ENCODE measurements around the gene CCDC182.

DNA sequence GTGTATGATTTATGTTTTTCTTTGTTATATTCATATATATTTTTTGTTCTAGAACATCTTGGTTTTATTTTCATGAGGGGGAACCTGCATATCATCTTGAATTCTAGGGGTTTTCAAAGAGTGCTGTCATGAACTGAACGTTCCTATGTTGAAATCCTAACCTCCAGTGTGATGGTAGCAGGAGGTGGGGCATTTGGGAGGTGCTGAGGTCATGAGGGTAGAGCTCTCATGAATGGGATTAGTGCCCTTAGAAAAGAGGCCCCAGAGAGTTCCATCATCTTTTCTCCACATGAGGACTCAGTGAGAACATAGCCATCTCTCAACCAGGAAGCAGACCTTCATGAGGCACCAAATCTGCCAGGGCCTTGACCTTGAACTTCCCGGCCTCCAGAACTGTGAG is 34.6 kb upstream of the CCDC182 start:
- TF ChIP-seq REST (IDR thresholded peaks at IDR 0.05; ENCODE audit: insufficient read depth in 1 of 2, low read depth in 2 of 2, low read length in 2 of 2) = no peak
- no peak for TF ChIP-seq POLR2AphosphoS5 (IDR thresholded peaks at IDR 0.05; ENCODE audit: low read depth, low read length)
- TF ChIP-seq TAF1 (IDR thresholded peaks at IDR 0.05; ENCODE audit: borderline replicate concordance, insufficient read depth, low read length) = no peak
- TF ChIP-seq SIN3A (IDR thresholded peaks at IDR 0.05; ENCODE audit: borderline replicate concordance, insufficient read depth, low read length) = no peak
- TF ChIP-seq FOXP2 (optimal IDR thresholded peaks at IDR 0.05; ENCODE audit: borderline replicate concordance, extremely low read depth, extremely low read length, insufficient read depth) = no peak

Data from PFSK-1 (cell line).